SK-N-SH treated with all-trans-retinoic acid at 6 μM for 48 hours (cell line): ENCODE results near the gene CASP6.

ENCODE experiments used
- ATAC-seq: fragments of 200-7000 bp; cut with Tn5 transposase; 3 replicates; pipeline ENCODE4 v1.9.1; 2020; ENCODE audit warnings: mild to moderate bottlenecking, moderate library complexity
- ARNTL ChIP-seq: fragments of 450-650 bp; formaldehyde crosslinking; IDR thresholded peaks from 2 replicates; pipeline ENCODE4 v1.5.0; 2020; ENCODE audit warnings: low read depth, mild to moderate bottlenecking, moderate library complexity, borderline replicate concordance
- ESRRG ChIP-seq: fragments of 250-450 bp; sonication (Bioruptor Pico); IDR thresholded peaks from 2 replicates; pipeline ENCODE4 v1.6.1; 2021; ENCODE audit warnings: mild to moderate bottlenecking
- GLIS3 ChIP-seq: fragments of 250-450 bp; sonication (Bioruptor Pico); IDR thresholded peaks from 2 replicates; pipeline ENCODE4 v1.5.0; 2020; ENCODE audit warnings: mild to moderate bottlenecking, moderate library complexity
- ISL1 ChIP-seq: fragments of 250-450 bp; sonication (Bioruptor Pico); IDR thresholded peaks from 2 replicates; pipeline ENCODE4 v2.1.2; 2022; ENCODE audit warnings: mild to moderate bottlenecking, moderate library complexity
- OSR1 ChIP-seq: fragments of 250-450 bp; sonication (Bioruptor Pico); IDR thresholded peaks from 2 replicates; pipeline ENCODE4 v1.8.0; 2022; ENCODE audit warnings: moderate library complexity, mild to moderate bottlenecking, inconsistent platforms
- PATZ1 ChIP-seq: fragments of 250-450 bp; sonication (Bioruptor Pico); IDR thresholded peaks from 2 replicates; pipeline ENCODE4 v1.8.0; 2020; ENCODE audit warnings: mild to moderate bottlenecking, moderate library complexity, borderline replicate concordance
- PPARA ChIP-seq: fragments of 250-450 bp; sonication (Bioruptor Pico); IDR thresholded peaks from 2 replicates; pipeline ENCODE4 v1.5.0; 2020; ENCODE audit warnings: mild to moderate bottlenecking, borderline replicate concordance
- RARB ChIP-seq: fragments of 250-450 bp; sonication (Bioruptor Pico); IDR thresholded peaks from 2 replicates; pipeline ENCODE4 v1.8.0; 2021; ENCODE audit warnings: mild to moderate bottlenecking, moderate library complexity
- SNAI2 ChIP-seq: fragments of 250-450 bp; sonication (Bioruptor Pico); IDR thresholded peaks from 2 replicates; pipeline ENCODE4 v1.5.0; 2020; ENCODE audit warnings: mild to moderate bottlenecking, moderate library complexity
- TCF4 ChIP-seq: fragments of 250-450 bp; sonication (Bioruptor Pico); IDR thresholded peaks from 2 replicates; pipeline ENCODE4 v1.8.0; 2021; ENCODE audit warnings: mild to moderate bottlenecking, moderate library complexity, borderline replicate concordance
- TSHZ2 ChIP-seq: fragments of 250-450 bp; sonication (Bioruptor Pico); IDR thresholded peaks from 2 replicates; pipeline ENCODE4 v1.5.0; 2020; ENCODE audit warnings: mild to moderate bottlenecking, moderate library complexity
- ZC3H10 ChIP-seq: fragments of 250-450 bp; sonication (Bioruptor Pico); IDR thresholded peaks from 2 replicates; pipeline ENCODE4 v1.5.1; 2021; ENCODE audit warnings: mild to moderate bottlenecking, moderate library complexity
- ZFP3 ChIP-seq: fragments of 250-450 bp; sonication (Bioruptor Pico); IDR thresholded peaks from 2 replicates; pipeline ENCODE4 v1.5.0; 2020; ENCODE audit warnings: mild to moderate bottlenecking, moderate library complexity
- ZFP30 ChIP-seq: fragments of 450-650 bp; formaldehyde crosslinking; IDR thresholded peaks from 2 replicates; pipeline ENCODE4 v1.5.0; 2022; ENCODE audit warnings: mild to moderate bottlenecking, moderate library complexity
- ZNF70 ChIP-seq: fragments of 450-650 bp; formaldehyde crosslinking; IDR thresholded peaks from 2 replicates; pipeline ENCODE4 v1.5.0; 2020; ENCODE audit warnings: mild to moderate bottlenecking, moderate library complexity
- ZNF8 ChIP-seq: fragments of 450-650 bp; formaldehyde crosslinking; IDR thresholded peaks from 2 replicates; pipeline ENCODE4 v1.5.0; 2020; ENCODE audit warnings: mild to moderate bottlenecking, moderate library complexity
- TF ChIP-seq, protein P1 (sequence below): fragments of 250-450 bp; sonication (Bioruptor Pico); IDR thresholded peaks from 2 replicates; pipeline ENCODE4 v1.5.1; 2020; ENCODE audit warnings: low read depth, mild to moderate bottlenecking, moderate library complexity
- TF ChIP-seq, protein P2 (sequence below): fragments of 250-450 bp; sonication (Bioruptor Pico); IDR thresholded peaks from 2 replicates; pipeline ENCODE4 v1.8.0; 2021; ENCODE audit warnings: low read depth, mild to moderate bottlenecking, moderate library complexity, borderline replicate concordance
- TF ChIP-seq, protein P3 (sequence below): fragments of 250-450 bp; sonication (Bioruptor Pico); IDR thresholded peaks from 2 replicates; pipeline ENCODE4 v1.5.1; 2021; ENCODE audit warnings: mild to moderate bottlenecking, moderate library complexity

The CASP6 gene

DNA sequence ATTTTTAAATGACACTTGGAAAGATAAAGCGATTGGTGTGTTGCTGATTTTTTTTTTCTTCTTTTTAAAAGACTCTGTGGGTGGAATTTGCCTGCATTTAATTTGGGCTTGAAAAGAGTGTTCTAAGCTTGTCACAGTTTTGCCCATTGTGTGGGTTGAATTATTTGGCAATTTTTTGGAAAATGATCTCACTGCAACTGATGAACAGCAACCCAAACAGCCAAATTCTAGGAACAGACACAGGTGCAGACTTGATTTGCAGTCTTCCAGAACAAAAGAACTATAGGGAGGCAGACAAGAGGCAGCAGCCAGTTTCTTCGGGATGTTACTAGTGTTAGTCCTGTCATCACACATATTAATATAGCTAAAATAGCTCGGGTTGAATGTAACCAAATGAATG is 40.5 kb downstream of the CASP6 start:
- TF ChIP-seq ARNTL (CRISPR knock-in tag) = no peak
- TF ChIP-seq, protein P1, sequence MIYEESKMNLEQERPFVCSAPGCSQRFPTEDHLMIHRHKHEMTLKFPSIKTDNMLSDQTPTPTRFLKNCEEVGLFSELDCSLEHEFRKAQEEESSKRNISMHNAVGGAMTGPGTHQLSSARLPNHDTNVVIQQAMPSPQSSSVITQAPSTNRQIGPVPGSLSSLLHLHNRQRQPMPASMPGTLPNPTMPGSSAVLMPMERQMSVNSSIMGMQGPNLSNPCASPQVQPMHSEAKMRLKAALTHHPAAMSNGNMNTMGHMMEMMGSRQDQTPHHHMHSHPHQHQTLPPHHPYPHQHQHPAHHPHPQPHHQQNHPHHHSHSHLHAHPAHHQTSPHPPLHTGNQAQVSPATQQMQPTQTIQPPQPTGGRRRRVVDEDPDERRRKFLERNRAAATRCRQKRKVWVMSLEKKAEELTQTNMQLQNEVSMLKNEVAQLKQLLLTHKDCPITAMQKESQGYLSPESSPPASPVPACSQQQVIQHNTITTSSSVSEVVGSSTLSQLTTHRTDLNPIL (CRISPR knock-in tag) = no peak
- TF ChIP-seq ZFP30 (CRISPR knock-in tag) = no peak
- no peak for TF ChIP-seq ZNF8 (CRISPR knock-in tag)
- no peak for TF ChIP-seq GLIS3 (CRISPR knock-in tag)
- no peak for TF ChIP-seq ZNF70 (CRISPR knock-in tag)
- TF ChIP-seq TSHZ2 (CRISPR knock-in tag) = no peak
- no peak for TF ChIP-seq OSR1
- no peak for TF ChIP-seq ESRRG
- ATAC-seq = no peak

- TF ChIP-seq ZFP30 (CRISPR knock-in tag) = no peak
- no peak for TF ChIP-seq SNAI2 (CRISPR knock-in tag)
- TF ChIP-seq ZC3H10 (CRISPR knock-in tag) = no peak
- TF ChIP-seq ARNTL (CRISPR knock-in tag) = no peak
- TF ChIP-seq GLIS3 (CRISPR knock-in tag) = no peak
Measured at GRCh38 chr4:109662116-109662515, 41.1 kb downstream of the CASP6 start.

GRCh38 chr4:109658871-109659410 is 44.3 kb downstream of the CASP6 start:
- TF ChIP-seq, protein P2, sequence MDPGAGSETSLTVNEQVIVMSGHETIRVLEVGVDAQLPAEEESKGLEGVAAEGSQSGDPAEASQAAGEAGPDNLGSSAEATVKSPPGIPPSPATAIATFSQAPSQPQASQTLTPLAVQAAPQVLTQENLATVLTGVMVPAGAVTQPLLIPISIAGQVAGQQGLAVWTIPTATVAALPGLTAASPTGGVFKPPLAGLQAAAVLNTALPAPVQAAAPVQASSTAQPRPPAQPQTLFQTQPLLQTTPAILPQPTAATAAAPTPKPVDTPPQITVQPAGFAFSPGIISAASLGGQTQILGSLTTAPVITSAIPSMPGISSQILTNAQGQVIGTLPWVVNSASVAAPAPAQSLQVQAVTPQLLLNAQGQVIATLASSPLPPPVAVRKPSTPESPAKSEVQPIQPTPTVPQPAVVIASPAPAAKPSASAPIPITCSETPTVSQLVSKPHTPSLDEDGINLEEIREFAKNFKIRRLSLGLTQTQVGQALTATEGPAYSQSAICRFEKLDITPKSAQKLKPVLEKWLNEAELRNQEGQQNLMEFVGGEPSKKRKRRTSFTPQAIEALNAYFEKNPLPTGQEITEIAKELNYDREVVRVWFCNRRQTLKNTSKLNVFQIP = no peak
- TF ChIP-seq ISL1 (CRISPR knock-in tag) = no peak
- no peak for TF ChIP-seq ZFP3 (CRISPR knock-in tag)
- no peak for TF ChIP-seq ZC3H10 (CRISPR knock-in tag)
- no peak for TF ChIP-seq TSHZ2 (CRISPR knock-in tag)
- TF ChIP-seq, protein P1 (CRISPR knock-in tag) = no peak
- no peak for TF ChIP-seq ZFP30 (CRISPR knock-in tag)
- no peak for TF ChIP-seq TCF4 (CRISPR knock-in tag)
- no peak for TF ChIP-seq ZNF8 (CRISPR knock-in tag)
- no peak for TF ChIP-seq PATZ1 (CRISPR knock-in tag)
- TF ChIP-seq RARB (CRISPR knock-in tag) = no peak
- TF ChIP-seq PPARA = no peak
- TF ChIP-seq, protein P3, sequence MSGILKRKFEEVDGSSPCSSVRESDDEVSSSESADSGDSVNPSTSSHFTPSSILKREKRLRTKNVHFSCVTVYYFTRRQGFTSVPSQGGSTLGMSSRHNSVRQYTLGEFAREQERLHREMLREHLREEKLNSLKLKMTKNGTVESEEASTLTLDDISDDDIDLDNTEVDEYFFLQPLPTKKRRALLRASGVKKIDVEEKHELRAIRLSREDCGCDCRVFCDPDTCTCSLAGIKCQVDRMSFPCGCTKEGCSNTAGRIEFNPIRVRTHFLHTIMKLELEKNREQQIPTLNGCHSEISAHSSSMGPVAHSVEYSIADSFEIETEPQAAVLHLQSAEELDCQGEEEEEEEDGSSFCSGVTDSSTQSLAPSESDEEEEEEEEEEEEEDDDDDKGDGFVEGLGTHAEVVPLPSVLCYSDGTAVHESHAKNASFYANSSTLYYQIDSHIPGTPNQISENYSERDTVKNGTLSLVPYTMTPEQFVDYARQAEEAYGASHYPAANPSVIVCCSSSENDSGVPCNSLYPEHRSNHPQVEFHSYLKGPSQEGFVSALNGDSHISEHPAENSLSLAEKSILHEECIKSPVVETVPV (CRISPR knock-in tag) = no peak
- TF ChIP-seq SNAI2 (CRISPR knock-in tag) = no peak
- no peak for TF ChIP-seq ZNF70 (CRISPR knock-in tag)
- no peak for ATAC-seq

More at GRCh38 chr4:109662116-109662515, 41.1 kb downstream of the CASP6 start:
- no peak for ATAC-seq
